Erythroblast (primary cell): ENCODE results near the gene ZBTB7B.

Source experiments
- GATA1 ChIP-seq: IDR thresholded peaks from 2 replicates; pipeline ENCODE4 v1.6.1; 2011; ENCODE audit warnings: low read depth, mild to moderate bottlenecking, control low read depth, low read length, moderate library complexity
- POLR2A ChIP-seq: IDR thresholded peaks from 2 replicates; pipeline ENCODE4 v1.6.1; 2011; ENCODE audit warnings: mild to moderate bottlenecking, low read length

DNA sequence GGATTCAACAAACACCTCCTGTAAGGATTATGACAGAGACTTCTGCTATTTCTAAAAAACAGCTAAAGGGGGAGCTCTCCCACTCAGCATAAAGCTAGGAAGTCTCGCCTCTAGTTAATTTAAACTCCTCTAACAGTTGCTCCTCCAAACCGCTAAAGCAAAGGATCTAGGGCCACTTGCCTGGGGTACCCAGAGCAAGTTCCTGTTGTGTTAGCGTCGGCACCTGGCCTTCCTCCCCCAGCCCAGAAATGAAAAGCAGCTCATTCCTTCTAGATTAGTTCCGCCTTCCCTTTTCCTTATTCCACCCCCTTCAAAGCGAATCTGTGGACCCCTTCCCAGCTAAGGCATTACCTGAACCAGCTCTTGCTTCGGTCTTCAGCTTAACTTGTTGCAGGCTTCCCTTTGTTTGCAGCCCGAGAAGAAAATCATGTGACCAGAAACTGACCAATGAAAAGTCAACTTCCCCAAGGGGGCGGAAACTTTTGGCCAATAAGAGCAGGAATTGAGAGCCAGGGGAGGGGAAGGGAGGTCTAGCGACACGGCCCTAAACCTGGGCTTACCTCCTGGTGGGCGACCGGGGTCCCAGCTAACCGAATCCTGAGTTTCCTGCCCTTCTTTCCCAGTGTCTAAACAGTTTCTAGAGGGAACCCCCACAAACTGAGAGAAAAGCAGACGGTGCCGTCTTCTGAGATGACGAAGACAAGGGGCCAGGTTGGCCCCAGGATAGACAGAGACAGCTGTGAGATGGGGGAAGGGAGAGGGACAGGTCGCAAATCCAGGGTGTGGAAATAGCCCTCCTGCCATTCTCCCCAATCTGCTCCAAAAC lies 46.7 kb upstream of the ZBTB7B start, which contains the start of gene PBXIP1:
- TF ChIP-seq POLR2A (peak; percentile 66), GATA1 (no peak)
